SK-MEL-5 (cell line): Measurements from ENCODE around the gene PCCA. TPM values are rescaled to one million over a fixed set of nuclear protein-coding genes. Genes with fewer than 3 reads are reported as not detected.
"Not testable (repeated sequence)": the region's sequence is repeated elsewhere in the genome, so short reads cannot be mapped to it uniquely, and the experiment has no call there.

Experiments
- DNase-seq: peaks from one replicate; pipeline ENCODE4 v3.0.0-alpha.2; 2016; ENCODE audit warnings: low read depth, low spot score
- in situ Hi-C: cut with HindIII; loops from 2 replicates; pipeline ENCODE4 v1.10.0; 2016; ENCODE audit warnings: low sequenced_read_pairs, high pct_unique_total_duplicates, low pct_unique_long_range_greater_than_20kb
- total RNA-seq: library from RNA; depleted of rRNA; stranded (reverse); fragments of >200 nt; shearing (Covaris generic); gene quantifications from 2 replicates; pipeline ENCODE4 v1.2.3, GENCODE V29; 2014

PCCA gene
- total RNA-seq, 1 experiment from 2014 or later = 12.4 TPM

DNA sequence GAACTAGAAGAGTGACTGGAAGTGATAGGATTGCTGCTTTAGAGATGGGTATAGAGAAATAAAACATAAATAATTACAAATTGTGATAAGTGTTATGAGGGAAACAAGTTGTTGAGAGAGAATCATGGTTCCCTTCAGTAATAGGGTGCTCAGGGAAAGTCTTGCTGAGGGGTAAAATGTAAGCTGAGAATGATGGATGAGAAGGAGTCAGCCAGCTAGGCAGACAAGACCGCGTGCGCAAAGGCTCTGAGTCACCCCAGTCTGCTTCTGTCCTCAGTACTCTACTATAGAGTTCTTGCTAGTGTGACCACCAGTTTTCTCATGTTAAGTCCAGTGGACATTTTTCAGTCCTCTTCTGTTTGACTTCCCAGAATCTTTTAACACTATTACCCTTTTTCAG, 39.5 kb downstream of the PCCA start:
- no peak for DNase-seq
- in situ Hi-C loops = no loop called here

GRCh38 chr13:100128838-100129237, 39.9 kb downstream of the PCCA start:
- in situ Hi-C loops = no loop called here
- DNase-seq = no peak

DNA sequence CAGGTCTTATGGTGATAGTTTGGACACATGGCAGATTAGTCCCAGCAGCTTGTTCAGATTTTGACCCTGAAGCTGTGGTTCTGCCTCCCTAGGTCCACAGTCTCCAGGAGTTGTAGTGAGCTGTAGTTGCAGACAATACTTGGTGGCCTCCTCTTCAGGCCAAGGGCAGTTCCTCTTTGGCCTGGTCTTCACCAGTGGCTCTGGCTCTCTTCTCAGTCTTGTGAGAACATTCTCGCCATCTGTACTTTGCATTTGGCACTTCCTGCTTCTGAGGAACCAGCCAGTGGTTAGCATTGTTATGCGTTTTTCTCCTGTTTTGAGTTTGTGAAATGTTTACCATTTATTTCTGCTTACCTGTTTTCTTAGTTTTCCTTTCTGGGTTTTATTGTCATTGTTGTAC, 40.7 kb downstream of the PCCA start:
- in situ Hi-C loops = no loop called here
- DNase-seq = no peak

- in situ Hi-C loops = no loop called here
- no peak for DNase-seq
Observed at GRCh38 chr13:100130092-100130491, 41.2 kb downstream of the PCCA start.

GRCh38 chr13:100130930-100131511, 42.1 kb downstream of the PCCA start:
- in situ Hi-C loops = no loop called here
- DNase-seq = no peak

GRCh38 chr13:100131863-100132574, 43.1 kb downstream of the PCCA start:
- peak; percentile 58 for DNase-seq
- in situ Hi-C loops = no loop called here

DNA sequence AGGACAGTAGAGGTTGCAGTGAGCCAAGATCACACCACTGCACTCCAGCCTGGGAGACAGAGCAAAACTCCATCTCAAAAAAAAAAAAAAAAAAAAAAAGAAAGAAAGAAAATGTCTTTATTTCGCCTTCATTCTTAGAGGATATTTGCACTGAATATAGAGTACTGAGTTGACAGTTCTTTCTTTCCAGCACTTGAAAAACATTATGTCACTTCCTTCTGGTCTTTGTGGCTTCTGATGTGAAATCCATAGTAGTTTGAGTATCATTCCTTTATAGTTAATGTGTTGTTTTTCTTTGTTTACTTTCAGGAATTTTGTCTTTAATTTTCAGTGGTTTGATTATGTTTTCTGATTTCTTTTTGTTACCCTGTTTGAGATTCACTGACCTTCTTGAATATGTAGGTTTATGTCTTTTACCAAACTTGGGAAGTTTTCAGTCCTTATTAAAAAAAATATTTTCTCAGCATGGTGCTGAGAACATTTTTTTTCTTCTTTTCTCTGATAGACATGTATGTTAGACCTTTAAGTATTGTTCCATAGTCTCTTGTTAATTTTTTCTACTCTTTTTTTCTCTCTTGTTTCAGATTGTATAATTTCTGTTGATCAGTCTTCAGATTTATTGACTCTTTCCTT, 50.1 kb downstream of the PCCA start:
- DNase-seq = no peak
- in situ Hi-C loops = no loop called here

DNA sequence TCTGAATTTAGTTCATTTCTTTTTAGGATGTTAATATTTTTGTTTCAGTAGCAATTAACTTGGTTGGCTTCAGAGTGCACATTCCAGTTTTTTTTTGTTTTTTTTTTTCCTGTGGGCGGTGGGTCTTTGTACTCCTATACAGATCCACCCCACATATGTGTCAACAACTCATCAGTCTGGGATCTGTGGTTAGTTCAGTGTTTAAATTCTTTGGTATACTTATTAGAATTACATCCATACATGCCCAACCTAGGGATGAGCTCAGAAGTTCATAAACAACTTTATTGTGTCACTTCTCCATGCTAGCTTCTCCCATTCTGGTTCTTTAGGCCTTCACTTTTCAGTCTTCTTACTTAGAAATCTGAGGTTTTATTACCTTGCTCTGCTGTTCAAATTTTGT, 50.9 kb downstream of the PCCA start:
- in situ Hi-C loops = no loop called here
- no peak for DNase-seq

- no peak for DNase-seq
- in situ Hi-C loops = no loop called here
Observed at GRCh38 chr13:100140441-100140840, 51.5 kb downstream of the PCCA start.

DNA sequence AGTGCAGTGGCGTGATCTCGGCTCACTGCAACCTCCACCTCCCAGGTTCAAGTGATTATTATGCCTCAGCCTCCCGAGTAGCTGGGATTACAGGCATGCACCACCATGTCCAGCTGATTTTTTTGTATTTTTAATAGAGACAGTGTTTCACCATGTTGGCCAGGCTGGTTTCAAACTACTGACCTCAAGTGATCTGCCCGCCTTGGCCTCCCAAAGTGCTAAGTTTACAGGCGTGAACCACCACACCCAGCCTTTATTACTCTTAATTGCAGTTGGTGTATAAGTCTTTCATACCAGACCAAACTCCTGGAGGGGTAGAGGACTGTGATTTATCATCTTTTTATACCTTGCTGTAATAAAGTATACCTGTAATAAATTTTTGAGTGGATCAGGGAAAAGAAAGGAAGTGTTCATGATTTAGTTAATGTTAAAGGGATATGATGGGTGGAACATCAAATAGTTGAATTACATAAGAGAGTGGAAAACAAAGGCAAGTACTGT, 52.6 kb downstream of the PCCA start:
- DNase-seq, in situ Hi-C loops: not testable (repeated sequence)

GRCh38 chr13:100146534-100146933, 57.6 kb downstream of the PCCA start:
- in situ Hi-C loops = no loop called here
- DNase-seq = no peak

GRCh38 chr13:100147825-100148224, 58.9 kb downstream of the PCCA start:
- DNase-seq = no peak
- in situ Hi-C loops = no loop called here

- DNase-seq = no peak
- in situ Hi-C loops = no loop called here
Observed at GRCh38 chr13:100148422-100148821, 59.5 kb downstream of the PCCA start.

DNA sequence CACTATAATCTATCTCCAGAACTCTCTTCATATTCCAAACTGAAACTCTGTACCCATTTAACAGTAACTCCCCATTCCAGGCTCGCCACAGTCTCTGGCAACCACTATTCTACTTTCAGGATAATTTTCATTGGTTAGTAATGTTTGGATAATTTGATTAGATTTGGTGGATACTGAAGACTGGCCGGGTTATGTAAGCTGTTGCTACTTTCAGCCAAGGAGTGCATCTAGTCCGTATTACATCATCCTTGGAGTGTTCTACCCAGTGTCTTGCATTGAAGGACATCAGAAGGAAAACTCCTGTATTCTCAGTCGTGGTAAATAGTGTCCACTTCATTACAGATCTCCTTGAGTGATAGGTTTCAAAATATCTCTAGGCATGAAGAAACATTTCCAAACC, 60.5 kb downstream of the PCCA start:
- DNase-seq = no peak
- in situ Hi-C loops = no loop called here

GRCh38 chr13:100150711-100151110, 61.8 kb downstream of the PCCA start:
- in situ Hi-C loops, DNase-seq: not testable (repeated sequence)

DNA sequence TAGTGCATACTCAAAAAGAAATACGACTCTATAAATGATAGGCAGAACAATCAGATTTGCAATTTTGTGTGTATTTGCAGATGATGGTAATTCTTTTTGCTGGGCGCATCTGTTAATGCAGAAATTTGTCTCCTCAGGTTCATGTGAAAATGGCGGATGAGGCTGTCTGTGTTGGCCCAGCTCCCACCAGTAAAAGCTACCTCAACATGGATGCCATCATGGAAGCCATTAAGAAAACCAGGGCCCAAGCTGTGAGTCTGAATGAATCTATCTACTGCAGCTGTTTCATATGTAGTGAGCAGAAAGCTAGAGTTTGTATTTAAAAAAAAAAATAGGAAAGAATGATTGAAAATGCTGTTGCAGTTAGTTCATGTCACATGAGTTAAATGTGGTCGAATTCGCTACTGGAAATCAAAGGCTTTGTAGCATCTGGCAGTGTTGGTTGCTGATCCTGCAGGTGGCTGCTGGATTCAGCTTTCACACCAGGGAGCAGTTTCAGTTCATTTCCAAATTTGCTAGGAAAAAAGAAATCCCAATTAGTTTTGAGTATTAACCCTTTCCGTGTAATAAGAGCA, 66.0 kb downstream of the PCCA start:
- DNase-seq = no peak
- in situ Hi-C loops = no loop called here

- in situ Hi-C loops = no loop called here
- DNase-seq = peak; percentile 12
Observed at GRCh38 chr13:100156788-100157187, 67.9 kb downstream of the PCCA start.

DNA sequence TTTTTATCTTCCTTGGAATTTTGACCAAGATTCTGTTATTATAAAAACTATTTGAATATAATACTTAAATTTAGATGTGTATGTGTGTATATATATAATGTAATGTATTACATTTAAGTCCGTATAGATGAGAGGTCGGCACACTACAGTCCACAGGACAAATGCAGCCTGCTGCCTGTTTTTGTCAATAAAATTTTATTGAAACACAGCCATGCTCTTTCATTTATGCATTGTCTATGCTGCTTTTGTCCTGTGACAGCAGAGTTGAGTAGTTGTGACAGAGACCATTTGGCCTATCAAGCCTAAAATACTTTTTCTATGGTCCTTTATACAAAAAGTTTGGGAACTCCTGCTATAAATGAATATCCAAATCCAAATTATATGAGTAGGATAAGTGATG, 69.7 kb downstream of the PCCA start:
- in situ Hi-C loops = no loop called here

GRCh38 chr13:100159584-100159983, 70.7 kb downstream of the PCCA start:
- DNase-seq = no peak
- in situ Hi-C loops = no loop called here

More for the DNA sequence above, 69.7 kb downstream of the PCCA start:
- DNase-seq = no peak
